Cortex of kidney (tissue), 1 donor: ENCODE results near the gene GGTLC1.
"Not testable (repeated sequence)": the region's sequence is repeated elsewhere in the genome, so short reads cannot be mapped to it uniquely, and the experiment has no call there.

Experiments used
- DNase-seq: peaks from one replicate; lab custom pipeline; 2025; lab: John Stamatoyannopoulos, UW

Gene GGTLC1

GRCh38 chr20:23988561-23988960 lies at the start of gene GGTLC1:
Gene GGTLC1, minus strand, starts transcription at chr20:23988779. Its CDS starts 2,168 bp downstream, at chr20:23986611.
- no peak for DNase-seq

GRCh38 chr20:24034820-24035219 lies 46.2 kb upstream of the GGTLC1 start:
- DNase-seq = no peak

- no peak for DNase-seq
Observed at GRCh38 chr20:24033565-24033964, 45.0 kb upstream of the GGTLC1 start.

GRCh38 chr20:24033151-24033550 lies 44.6 kb upstream of the GGTLC1 start:
- DNase-seq = no peak

DNA sequence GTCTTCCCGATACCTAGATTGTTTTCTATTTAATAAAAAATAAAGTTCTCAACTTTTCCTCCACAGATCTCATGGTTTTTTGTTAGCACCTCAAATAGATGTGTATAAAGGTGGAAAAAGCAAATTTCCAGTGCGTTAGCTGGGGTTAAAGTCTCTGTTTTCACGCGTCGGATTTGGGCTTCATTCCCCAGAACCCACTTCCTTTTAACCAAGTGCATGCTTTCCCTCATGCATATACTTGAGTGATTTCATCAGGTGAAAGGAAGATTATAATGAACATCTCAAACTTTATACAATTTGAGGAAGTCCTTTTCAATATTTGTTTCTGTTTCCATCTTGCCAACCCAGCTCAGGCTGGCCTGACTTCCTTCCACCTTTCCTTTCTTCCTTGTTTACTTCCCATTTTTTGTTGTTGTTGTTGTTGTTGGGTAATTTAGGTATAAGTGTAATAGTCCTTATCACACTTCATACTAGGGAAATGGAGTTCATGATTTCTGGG lies 43.9 kb upstream of the GGTLC1 start:
- DNase-seq = no peak

- DNase-seq = no peak
Observed at GRCh38 chr20:24027229-24027628, 38.6 kb upstream of the GGTLC1 start.

DNA sequence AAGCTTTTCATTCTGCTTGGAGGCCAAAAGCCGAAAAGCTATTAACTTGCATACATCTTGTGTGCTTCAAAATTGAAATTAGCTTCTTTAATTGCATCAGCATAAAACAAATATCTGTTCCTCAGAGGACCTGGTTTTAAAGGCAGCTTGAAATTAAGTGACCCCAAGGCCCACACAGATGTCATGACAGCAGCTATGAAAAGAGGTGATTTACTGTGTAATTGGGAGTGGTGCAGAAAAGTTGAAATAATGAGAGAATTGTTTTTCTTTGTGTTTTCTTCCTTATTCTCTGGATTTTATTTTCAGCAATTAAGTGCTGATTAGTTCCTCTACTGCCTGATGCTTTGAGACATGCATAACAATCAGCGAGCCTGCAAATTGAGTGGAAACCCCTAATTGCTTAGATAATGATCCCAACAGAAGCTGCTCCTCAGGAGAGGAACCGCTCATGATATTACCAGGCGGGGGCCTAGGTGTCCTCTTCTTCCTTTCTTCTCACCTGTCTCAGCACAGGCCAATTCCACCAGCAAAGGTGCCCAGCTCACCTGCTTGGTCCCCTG lies 34.1 kb upstream of the GGTLC1 start:
- DNase-seq = no peak

GRCh38 chr20:24018796-24019195 lies 30.2 kb upstream of the GGTLC1 start:
- no peak for DNase-seq

- DNase-seq = no peak
Observed at GRCh38 chr20:24017458-24017755, 28.8 kb upstream of the GGTLC1 start.

DNA sequence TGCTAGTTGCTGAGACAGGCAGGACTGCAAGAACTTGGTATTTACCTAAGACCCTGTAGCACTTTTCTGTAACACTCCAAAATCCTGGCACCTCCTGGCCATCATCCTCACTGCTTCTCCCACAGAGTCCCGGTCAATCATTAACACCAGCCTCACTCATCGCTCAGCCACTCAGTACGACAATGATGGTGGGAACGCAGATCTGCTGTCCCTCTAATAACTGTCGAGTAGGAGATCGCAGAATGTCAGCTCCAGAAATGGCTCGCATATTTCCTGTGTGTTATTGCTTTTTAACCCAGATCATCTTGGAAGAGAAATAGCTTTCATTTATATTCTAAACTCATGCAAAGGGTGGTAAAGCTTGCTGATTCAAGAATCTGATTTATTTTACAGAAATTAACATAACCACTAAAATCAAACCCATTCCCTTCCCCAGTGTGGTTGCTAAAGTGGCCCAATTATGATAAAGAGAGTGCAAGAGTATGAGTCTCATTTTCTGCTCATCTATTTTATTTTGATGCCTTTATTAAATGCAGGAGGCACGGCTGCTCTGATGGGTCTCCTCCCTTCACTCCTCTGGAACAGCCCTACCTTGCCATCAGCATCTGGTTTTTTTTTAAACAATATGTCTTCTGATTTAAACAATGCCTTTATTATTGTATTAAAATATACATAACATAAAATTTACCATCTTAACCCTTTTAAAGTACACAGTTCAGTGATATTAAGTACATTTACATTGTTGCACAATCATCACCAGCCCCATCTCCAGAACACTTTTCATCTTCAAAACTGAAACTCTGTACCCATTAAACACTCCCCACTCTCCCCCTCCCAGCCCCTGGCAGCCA lies 28.3 kb upstream of the GGTLC1 start:
- no peak for DNase-seq

DNA sequence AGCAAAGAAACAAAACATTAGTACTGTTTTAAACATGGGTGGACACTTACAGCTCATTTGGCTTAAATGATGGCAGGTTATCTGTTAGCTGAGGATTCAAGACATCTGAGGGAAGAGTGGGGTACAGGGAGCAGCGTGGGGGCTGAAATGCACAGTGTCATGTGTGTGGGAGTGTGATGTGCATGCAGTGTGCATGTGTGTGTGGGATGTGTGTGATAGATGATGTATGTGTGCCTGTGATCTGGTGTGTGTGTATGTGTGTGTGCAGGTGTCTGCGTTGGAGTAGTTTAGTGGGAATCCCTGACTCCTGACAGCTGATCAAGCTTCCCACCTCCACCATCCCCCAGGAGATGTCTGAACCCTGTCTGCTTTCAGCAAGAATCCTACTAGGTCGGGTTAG lies 25.4 kb upstream of the GGTLC1 start:
- DNase-seq = no peak

DNA sequence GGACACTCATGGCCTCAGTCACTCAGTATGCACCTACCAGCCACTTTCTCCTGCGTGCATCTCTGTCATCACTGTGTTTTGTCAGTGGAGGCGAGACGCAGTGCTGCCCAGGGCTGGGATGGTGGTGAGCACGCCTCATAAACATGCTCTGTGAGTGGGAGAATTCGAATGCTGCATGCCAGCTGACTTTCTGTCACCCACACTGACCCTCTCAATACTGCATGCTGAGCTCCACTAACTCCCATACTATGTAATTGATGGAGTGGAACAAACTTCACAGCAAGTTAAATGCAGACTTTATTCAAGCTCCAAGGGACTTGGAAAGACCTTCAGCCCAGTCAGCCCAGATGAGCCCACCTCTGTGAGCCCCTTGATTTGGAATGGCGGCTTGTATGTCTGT lies 22.7 kb upstream of the GGTLC1 start:
- no peak for DNase-seq

GRCh38 chr20:24007758-24008157 lies 19.2 kb upstream of the GGTLC1 start:
- no peak for DNase-seq

DNA sequence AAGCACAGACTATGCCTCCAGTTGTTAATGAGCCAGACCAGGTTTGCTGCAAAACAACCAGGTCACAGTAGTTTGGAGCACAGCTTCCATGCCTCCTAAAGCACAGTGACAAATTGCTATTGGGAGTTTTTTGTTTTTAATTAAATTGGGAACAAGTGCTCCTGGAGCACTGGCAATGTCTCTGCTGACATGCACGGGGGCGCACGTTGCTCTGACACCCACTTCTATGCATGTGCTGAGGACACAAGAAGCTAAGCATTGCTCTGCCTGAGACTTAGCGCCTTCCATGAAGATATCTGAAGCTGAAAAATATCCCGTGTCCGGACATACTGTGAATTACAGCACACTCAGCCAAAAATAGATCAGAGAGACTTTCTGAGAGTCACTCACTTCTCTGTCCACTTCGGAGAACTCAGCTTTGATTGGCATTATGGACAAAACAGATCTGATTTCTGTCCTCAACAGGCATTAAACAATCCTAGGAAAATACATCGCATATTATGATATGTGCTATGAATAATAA lies 18.6 kb upstream of the GGTLC1 start:
- DNase-seq = no peak

- no peak for DNase-seq
Observed at GRCh38 chr20:24006626-24007025, 18.0 kb upstream of the GGTLC1 start.

DNA sequence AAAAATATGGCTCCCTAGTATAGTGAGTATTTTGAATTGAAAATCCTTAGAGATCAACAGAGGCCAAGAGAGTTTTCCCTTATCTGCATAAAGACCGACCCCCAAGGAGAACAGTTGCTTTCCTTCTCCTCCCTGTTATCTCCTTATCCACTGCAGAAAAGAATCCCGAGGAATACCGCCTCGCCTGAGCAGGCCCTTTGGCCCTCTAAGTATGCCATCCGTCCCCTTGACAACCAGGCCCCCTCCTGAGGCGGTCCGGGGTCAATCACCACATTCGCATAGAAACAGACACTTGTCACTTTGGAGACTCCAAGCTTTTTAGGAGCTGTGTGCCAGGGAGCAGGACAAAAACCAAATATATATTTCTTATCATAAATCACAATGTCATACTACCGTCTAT lies 15.9 kb upstream of the GGTLC1 start:
- no peak for DNase-seq

- no peak for DNase-seq
Observed at GRCh38 chr20:24002896-24003295, 14.3 kb upstream of the GGTLC1 start.

GRCh38 chr20:24001712-24002405 lies 13.3 kb upstream of the GGTLC1 start:
- no peak for DNase-seq

DNA sequence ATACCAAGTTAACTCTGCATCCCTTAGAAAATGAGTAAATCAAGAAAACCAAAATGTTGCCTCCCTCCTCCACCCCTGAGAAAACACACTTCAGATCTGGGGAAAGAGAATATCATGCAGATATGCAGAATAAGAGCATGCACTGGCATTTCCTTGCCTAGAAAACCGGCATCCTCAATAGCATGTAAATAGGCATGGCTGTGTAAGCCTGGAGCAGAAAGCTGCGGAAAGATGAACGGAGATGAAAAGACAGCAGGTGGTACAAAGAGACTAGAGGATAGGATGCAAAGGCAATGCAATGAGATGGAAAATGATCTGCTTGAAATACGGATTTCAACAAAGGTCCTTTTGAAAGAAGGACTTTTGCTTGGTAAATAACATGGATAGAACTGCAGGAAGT lies 10.3 kb upstream of the GGTLC1 start:
- no peak for DNase-seq

GRCh38 chr20:23998392-23998791 lies 9.8 kb upstream of the GGTLC1 start:
- no peak for DNase-seq

DNA sequence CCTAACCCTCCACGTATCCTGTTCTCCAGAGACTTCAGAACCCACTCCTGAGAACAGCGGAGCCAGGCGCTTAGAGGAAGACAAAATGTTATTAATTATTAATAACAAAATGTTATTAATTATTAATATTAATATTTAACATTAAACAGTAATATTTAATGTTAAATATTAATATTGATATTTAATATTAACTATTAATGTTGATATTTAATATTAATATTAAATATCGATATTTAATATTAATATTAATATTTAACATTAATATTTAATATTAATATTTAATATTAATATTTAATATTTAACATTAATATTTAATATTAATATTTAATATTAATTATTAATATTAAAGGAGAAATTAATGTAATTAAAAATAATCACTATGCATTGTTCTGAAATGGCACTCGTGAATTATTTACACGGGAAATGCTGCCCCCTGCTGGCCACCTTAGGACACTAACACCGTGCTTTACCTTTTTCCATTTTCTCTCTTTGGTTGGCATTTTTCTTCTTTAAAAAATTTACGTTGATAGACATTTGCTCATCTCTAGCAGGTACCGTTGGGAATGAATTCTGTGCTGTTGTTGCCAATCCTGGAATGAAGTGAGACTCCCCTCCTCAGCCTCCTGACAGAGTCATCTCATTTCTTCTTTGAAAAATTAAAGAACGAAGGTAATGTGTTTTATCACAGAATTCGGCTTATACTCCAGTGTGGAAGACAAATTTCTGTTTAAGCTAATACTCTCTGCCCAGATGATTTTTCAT lies 7.5 kb upstream of the GGTLC1 start:
- no peak for DNase-seq

GRCh38 chr20:23995291-23995690 lies 6.7 kb upstream of the GGTLC1 start:
- DNase-seq = not testable (repeated sequence)
